Measurements from ENCODE around the gene OGDH.

The OGDH gene

DNA sequence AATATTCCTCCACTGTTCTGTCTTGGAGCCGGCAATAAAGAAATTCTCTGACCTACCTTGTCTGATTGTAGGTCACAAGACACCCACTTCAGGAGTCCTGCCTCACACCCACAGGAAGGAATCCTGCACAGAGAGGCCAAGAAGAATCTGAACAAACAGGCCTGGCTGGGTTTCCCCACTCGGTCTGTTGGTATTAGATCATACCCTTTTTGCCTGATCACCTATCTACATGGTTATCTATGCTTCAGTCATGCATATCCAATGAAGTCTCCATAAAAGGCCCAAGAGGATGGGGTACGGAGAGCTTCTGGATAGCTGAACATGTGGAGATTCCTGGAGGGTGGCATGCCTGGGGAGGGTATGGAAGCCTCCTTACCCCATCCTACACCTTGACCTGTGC lies 12.3 kb downstream of the OGDH start:
- no peak overlapping the region for H3K4me3 ChIP-seq (ENCODE audit: low read depth, low read length)
- TF ChIP-seq, protein P1, sequence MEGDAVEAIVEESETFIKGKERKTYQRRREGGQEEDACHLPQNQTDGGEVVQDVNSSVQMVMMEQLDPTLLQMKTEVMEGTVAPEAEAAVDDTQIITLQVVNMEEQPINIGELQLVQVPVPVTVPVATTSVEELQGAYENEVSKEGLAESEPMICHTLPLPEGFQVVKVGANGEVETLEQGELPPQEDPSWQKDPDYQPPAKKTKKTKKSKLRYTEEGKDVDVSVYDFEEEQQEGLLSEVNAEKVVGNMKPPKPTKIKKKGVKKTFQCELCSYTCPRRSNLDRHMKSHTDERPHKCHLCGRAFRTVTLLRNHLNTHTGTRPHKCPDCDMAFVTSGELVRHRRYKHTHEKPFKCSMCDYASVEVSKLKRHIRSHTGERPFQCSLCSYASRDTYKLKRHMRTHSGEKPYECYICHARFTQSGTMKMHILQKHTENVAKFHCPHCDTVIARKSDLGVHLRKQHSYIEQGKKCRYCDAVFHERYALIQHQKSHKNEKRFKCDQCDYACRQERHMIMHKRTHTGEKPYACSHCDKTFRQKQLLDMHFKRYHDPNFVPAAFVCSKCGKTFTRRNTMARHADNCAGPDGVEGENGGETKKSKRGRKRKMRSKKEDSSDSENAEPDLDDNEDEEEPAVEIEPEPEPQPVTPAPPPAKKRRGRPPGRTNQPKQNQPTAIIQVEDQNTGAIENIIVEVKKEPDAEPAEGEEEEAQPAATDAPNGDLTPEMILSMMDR (IDR thresholded peaks at IDR 0.05; ENCODE audit: borderline replicate concordance, insufficient read depth, low read depth, low read length), result no peak

DNA sequence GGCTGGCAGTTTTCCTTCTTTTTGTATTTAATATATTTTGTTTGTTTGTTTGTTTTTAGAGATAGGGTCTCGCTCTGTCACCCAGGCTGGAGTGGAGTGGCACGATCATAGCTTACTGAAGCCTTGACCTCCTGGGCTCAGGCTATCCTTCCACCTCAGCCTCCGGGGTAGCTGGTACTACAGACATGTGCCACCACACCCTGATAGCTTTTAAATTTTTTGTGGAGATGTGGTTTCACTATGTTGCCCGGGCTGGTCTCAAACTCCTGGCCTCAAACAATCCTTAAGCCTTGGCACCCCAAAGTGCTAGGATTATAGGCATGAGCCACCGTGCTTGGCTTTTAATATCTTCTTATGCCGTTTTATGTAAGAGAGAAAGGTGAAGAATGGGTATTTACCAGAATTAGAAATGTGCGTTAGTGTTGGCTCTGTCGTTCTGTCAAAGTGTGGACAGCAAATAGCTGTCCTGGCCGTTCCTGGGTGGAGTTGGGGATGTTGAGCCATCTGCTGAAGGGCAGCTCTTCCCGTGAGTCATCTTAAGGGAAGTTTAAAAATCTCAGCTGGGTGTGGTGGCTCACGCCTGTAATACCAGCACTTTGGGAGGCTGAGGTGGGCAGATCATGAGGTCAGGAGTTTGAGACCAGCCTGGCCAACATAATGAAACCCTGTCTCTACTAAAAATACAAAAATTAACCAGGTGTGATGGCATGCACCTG lies 14.8 kb downstream of the OGDH start:
- TF ChIP-seq, protein P1 (IDR thresholded peaks at IDR 0.05; ENCODE audit: borderline replicate concordance, insufficient read depth, low read depth, low read length), result no peak
- H3K4me3 ChIP-seq (ENCODE audit: low read depth, low read length), result no peak overlapping the region

DNA sequence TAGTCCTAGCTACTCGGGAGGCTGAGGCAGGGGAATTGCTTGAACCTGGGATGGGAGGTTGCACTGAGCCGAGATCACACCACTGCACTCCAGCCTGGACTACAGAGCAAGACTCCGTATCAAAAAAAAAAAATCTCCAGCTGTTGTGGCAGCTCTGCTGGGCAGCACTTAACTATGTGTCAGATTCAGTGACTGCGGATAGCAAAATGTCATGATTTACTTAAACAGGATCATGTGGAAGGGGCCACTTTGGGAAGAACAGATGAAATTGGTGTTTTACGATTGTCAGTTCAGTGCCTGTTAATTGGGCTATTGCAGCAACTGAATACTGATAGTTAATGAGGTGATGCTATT lies 15.3 kb downstream of the OGDH start:
- no peak overlapping the region for H3K4me3 ChIP-seq (ENCODE audit: low read depth, low read length)
- TF ChIP-seq, protein P1 (IDR thresholded peaks at IDR 0.05; ENCODE audit: borderline replicate concordance, insufficient read depth, low read depth, low read length), result no peak

DNA sequence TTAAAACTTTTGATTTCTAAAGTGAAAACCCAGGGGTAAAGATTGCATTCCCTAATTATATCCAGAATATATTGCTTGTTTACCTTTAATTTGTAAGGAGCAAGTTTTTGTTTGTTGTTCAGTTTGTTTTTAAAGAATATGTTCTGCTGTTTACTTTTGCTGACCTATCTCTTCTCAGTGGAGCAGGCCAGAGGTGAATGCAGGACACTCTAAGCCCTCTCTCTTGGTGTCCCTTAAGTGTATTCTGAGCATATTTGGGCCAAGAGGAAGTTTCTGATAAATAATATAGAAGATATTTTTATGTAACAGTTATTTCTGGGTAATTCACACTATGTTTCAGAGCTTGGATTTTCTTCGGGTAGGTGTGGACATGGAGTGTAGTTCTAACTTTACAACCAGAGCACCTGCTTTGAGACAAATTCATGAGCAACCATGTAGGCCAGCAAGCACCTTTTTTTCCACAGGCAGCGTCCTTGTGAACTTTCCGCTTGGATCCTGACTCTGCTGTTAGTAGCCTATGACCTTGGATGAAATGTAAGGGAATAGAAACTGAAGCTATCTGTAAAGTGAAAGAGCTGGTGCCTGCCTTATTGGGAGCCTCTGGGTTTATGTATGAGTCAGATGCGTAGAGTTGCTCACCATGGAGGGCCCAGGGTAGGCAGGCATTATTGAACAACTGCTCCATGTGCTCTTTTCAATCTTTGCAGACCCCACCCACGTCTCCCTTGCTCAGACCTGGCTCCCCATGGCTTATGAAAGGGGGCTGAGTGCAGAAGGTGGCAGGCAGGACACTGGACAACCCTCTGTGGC lies 16.1 kb downstream of the OGDH start:
- TF ChIP-seq, protein P1 (IDR thresholded peaks at IDR 0.05; ENCODE audit: borderline replicate concordance, insufficient read depth, low read depth, low read length), result no peak
- H3K4me3 ChIP-seq (ENCODE audit: low read depth, low read length), result no peak overlapping the region

DNA sequence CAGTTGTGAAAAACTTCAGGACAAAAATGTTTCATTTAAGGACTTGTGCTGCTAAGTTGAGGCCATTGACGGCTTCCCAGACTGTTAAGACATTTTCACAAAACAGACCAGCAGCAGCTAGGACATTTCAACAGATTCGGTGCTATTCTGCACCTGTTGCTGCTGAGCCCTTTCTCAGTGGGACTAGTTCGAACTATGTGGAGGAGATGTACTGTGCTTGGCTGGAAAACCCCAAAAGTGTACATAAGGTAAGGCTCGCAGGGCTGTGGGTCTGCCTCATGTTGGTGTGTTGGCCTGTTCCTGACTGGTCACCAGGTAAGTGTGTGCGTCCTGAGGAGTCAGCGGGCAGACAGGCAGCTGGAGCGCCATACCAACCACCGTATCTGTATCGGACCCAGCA lies 17.9 kb downstream of the OGDH start:
- H3K4me3 ChIP-seq (ENCODE audit: low read depth, low read length), result no peak overlapping the region
- TF ChIP-seq, protein P1 (IDR thresholded peaks at IDR 0.05; ENCODE audit: borderline replicate concordance, insufficient read depth, low read depth, low read length), result no peak

DNA sequence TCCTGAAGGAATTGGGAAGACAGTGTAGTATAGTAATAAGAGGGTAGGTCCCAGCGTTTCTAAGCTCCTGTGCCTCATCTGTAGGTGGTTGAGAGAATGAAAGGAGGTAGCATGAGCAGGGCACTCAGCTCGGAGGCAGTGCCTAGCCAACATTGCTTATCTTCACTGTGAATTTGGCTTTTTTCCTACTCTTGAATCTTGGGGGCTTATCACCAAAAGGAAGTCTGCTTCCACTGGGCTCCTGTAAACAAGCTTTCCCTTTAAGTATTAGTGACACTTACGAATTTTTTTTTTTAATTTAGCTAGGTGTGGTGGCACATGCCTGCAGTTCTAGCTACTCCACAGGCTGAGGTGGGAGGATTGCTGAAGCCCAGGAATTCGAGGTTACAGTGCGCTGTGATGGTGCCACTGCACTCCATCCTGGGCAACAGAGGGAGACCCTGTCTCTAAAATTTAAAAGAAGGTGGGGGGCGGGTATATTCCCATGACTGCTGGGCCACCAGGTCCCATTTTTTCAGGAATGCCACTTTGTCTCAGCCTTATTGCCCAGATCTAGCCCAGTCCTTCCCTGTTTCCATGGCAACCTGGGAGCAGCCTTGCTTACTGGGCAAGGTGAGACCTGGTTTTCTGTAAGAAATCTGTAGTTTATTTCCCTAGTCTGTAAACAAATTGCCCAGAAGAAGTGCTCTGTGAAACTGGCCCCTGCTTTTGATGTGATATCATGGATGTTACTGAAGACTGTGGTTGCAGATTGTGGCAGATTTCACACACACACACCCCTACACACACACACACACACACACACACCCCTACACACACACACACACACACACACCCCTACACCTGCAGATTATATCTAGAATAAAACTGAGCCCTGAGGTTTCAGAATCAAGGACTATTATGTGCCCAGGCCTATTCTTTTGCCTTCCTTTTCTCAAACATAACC lies 19.4 kb downstream of the OGDH start:
- no peak overlapping the region for H3K4me3 ChIP-seq (ENCODE audit: low read depth, low read length)
- TF ChIP-seq, protein P1 (IDR thresholded peaks at IDR 0.05; ENCODE audit: borderline replicate concordance, insufficient read depth, low read depth, low read length), result no peak
